HG02642 (cell line): Measurements from ENCODE around the gene TM7SF2.

Source experiments
- ATAC-seq: cut with Tn5 transposase; IDR thresholded peaks from one replicate; pipeline ENCODE4 v1.9.1; 2021; ENCODE audit warnings: mild to moderate bottlenecking; ENCODE audit not compliant: unreplicated experiment, poor library complexity

The TM7SF2 gene

GRCh38 chr11:65111744-65112545 lies at the start of gene TM7SF2:
TM7SF2 (plus strand) TSS chr11:65111872; CDS start chr11:65112016, 144 bp downstream.
- peak; percentile 64 for ATAC-seq

- ATAC-seq, result no peak
These were observed 48.1 kb upstream of the TM7SF2 start for GRCh38 chr11:65063532-65063931.

- ATAC-seq, result no peak
These were observed 46.8 kb upstream of the TM7SF2 start for GRCh38 chr11:65064847-65065240.

GRCh38 chr11:65065851-65066250 lies 45.8 kb upstream of the TM7SF2 start:
- ATAC-seq, result no peak

- no peak for ATAC-seq
These were observed 45.4 kb upstream of the TM7SF2 start for GRCh38 chr11:65066315-65066714.

- ATAC-seq, result no peak
These were observed 44.8 kb upstream of the TM7SF2 start for GRCh38 chr11:65066805-65067291.

- no peak for ATAC-seq
These were observed 44.2 kb upstream of the TM7SF2 start for GRCh38 chr11:65067446-65067845.

- ATAC-seq, result no peak
These were observed 42.5 kb upstream of the TM7SF2 start for GRCh38 chr11:65069217-65069616.

- ATAC-seq, result no peak
These were observed 39.6 kb upstream of the TM7SF2 start for GRCh38 chr11:65071907-65072630.

- ATAC-seq, result no peak
These were observed 39.1 kb upstream of the TM7SF2 start for GRCh38 chr11:65072631-65072966.

GRCh38 chr11:65077451-65077850 lies 34.2 kb upstream of the TM7SF2 start:
- ATAC-seq, result no peak

GRCh38 chr11:65078151-65078550 lies 33.5 kb upstream of the TM7SF2 start:
- no peak for ATAC-seq

- no peak for ATAC-seq
These were observed 32.8 kb upstream of the TM7SF2 start for GRCh38 chr11:65078786-65079342.

GRCh38 chr11:65083134-65083833 lies 28.4 kb upstream of the TM7SF2 start:
- peak; percentile 18 for ATAC-seq

GRCh38 chr11:65083834-65084597 lies 27.7 kb upstream of the TM7SF2 start, which contains the start of the genes CDCA5 and ZFPL1:
CDCA5 (minus strand) TSS chr11:65084040; CDS start chr11:65083978, 62 bp downstream.
ZFPL1 (plus strand) TSS chr11:65084222; CDS start chr11:65084699, 477 bp downstream.
- ATAC-seq, result peak; percentile 80

GRCh38 chr11:65084598-65085375 lies 26.9 kb upstream of the TM7SF2 start:
- peak; percentile 8 for ATAC-seq

GRCh38 chr11:65085446-65085845 lies 26.2 kb upstream of the TM7SF2 start:
- no peak for ATAC-seq

- no peak for ATAC-seq
These were observed 24.9 kb upstream of the TM7SF2 start for GRCh38 chr11:65086809-65087208.

- ATAC-seq, result no peak
These were observed 24.5 kb upstream of the TM7SF2 start for GRCh38 chr11:65087216-65087615.
